NT2/D1 (cell line): ENCODE measurements around the gene SHD.
A peak's percentile ranks its signal among the peaks of the same experiment; 100 is the strongest.
"Not testable (repeated sequence)": the region's sequence is repeated elsewhere in the genome, so short reads cannot be mapped to it uniquely, and the experiment has no call there.

ENCODE experiments used
- DNase-seq: peaks from one replicate; pipeline ENCODE4 v3.0.0-alpha.2; 2011; ENCODE audit warnings: low read depth, low spot score
- H3K27me3 ChIP-seq: 2 replicates; pipeline ENCODE4 v1.6.0; 2011; ENCODE audit warnings: mild to moderate bottlenecking; ENCODE audit not compliant: insufficient read length, insufficient read depth
- H3K36me3 ChIP-seq: 2 replicates; pipeline ENCODE4 v1.6.1; 2011; ENCODE audit warnings: mild to moderate bottlenecking, low read length, mixed read lengths; ENCODE audit not compliant: insufficient read depth, insufficient read length
- H3K4me1 ChIP-seq: 2 replicates; pipeline ENCODE4 v1.5.1; 2011; ENCODE audit not compliant: insufficient read depth, insufficient read length
- H3K4me3 ChIP-seq: 2 replicates; pipeline ENCODE4 v1.5.1; 2011; ENCODE audit warnings: low read depth; ENCODE audit not compliant: insufficient read length
- H3K9ac ChIP-seq: 2 replicates; pipeline ENCODE4 v1.6.0; 2011; ENCODE audit warnings: low read depth; ENCODE audit not compliant: insufficient read length
- H3K9me3 ChIP-seq: 2 replicates; pipeline ENCODE4 v1.5.1; 2011; ENCODE audit warnings: mild to moderate bottlenecking, low read length; ENCODE audit not compliant: insufficient read depth
- SUZ12 ChIP-seq: IDR thresholded peaks from 2 replicates; pipeline ENCODE4 v1.6.1; 2011; ENCODE audit not compliant: insufficient read length, insufficient read depth; ENCODE audit errors: extremely low read depth
- YY1 ChIP-seq: IDR thresholded peaks from 2 replicates; pipeline ENCODE4 v1.6.1; 2011; ENCODE audit not compliant: insufficient read length, insufficient read depth
- ZNF274 ChIP-seq: IDR thresholded peaks from 2 replicates; pipeline ENCODE4 v1.6.1; 2011; ENCODE audit warnings: mild to moderate bottlenecking, low read depth, low read length

Gene SHD

GRCh38 chr19:4234862-4235201, 44.2 kb upstream of the SHD start:
- H3K9ac ChIP-seq, result no peak overlapping the region
- no peaks in the 10 kb centered on the region for H3K9me3 ChIP-seq
- H3K27me3 ChIP-seq, result no peaks in the 10 kb centered on the region
- no peak for TF ChIP-seq YY1
- TF ChIP-seq SUZ12, result no peak
- no peak for TF ChIP-seq ZNF274
- no peaks in the 10 kb centered on the region for H3K36me3 ChIP-seq
- H3K4me1 ChIP-seq, result peaks cover 2% of the 10 kb centered on the region
- no peak overlapping the region for H3K4me3 ChIP-seq
- no peak for DNase-seq

GRCh38 chr19:4237510-4237909, 41.6 kb upstream of the SHD start:
- not testable (repeated sequence) for H3K9ac ChIP-seq, DNase-seq, H3K27me3 ChIP-seq, H3K36me3 ChIP-seq, H3K4me3 ChIP-seq, H3K4me1 ChIP-seq
- H3K9me3 ChIP-seq, result peaks cover 14% of the 10 kb centered on the region

- Histone ChIP-seq H3K36me3 (no peaks in the 10 kb centered on the region), H3K9ac (no peak overlapping the region), H3K4me1 (no peaks in the 10 kb centered on the region), H3K27me3 (no peaks in the 10 kb centered on the region), H3K4me3 (no peak overlapping the region), H3K9me3 (peaks cover 14% of the 10 kb centered on the region)
- TF ChIP-seq ZNF274 (no peak), SUZ12 (no peak), YY1 (no peak)
- DNase-seq, result no peak
These were observed 40.2 kb upstream of the SHD start for GRCh38 chr19:4238831-4239230.

- Histone ChIP-seq H3K4me3 (no peak overlapping the region), H3K27me3 (no peaks in the 10 kb centered on the region), H3K4me1 (no peaks in the 10 kb centered on the region), H3K9ac (no peak overlapping the region), H3K9me3 (peaks cover 14% of the 10 kb centered on the region), H3K36me3 (no peaks in the 10 kb centered on the region)
- no peak for DNase-seq
- TF ChIP-seq SUZ12, result no peak
- no peak for TF ChIP-seq ZNF274
- no peak for TF ChIP-seq YY1
These were observed 37.1 kb upstream of the SHD start for GRCh38 chr19:4241824-4242430.

GRCh38 chr19:4245938-4246337, 33.1 kb upstream of the SHD start:
- not testable (repeated sequence) for DNase-seq, H3K4me1 ChIP-seq, H3K27me3 ChIP-seq
- H3K9me3 ChIP-seq, result peaks cover 14% of the 10 kb centered on the region
- H3K4me3 ChIP-seq, result peak overlapping the region; percentile 82
- peak overlapping the region; percentile 79 for H3K9ac ChIP-seq
- peaks cover 28% of the 10 kb centered on the region for H3K36me3 ChIP-seq

- H3K36me3 ChIP-seq, result peaks cover 38% of the 10 kb centered on the region
- no peaks in the 10 kb centered on the region for H3K27me3 ChIP-seq
- TF ChIP-seq SUZ12, result no peak
- TF ChIP-seq ZNF274, result no peak
- TF ChIP-seq YY1, result no peak
These were observed 32.1 kb upstream of the SHD start, which contains the start of gene YJU2 for GRCh38 chr19:4246767-4247593. Gene YJU2, plus strand, starts transcription at chr19:4247080. Its CDS starts 67 bp downstream, at chr19:4247147.

GRCh38 chr19:4256563-4256962, 22.5 kb upstream of the SHD start:
- Histone ChIP-seq H3K36me3 (peaks cover 70% of the 10 kb centered on the region), H3K27me3 (no peaks in the 10 kb centered on the region), H3K9ac (no peak overlapping the region), H3K4me3 (no peak overlapping the region), H3K9me3 (peaks cover 13% of the 10 kb centered on the region; the same call in 1 of the 2 replicates), H3K4me1 (no peaks in the 10 kb centered on the region)
- DNase-seq, result no peak
- TF ChIP-seq YY1 (no peak), SUZ12 (no peak), ZNF274 (no peak)

More at GRCh38 chr19:4246767-4247593, 32.1 kb upstream of the SHD start, which contains the start of gene YJU2:
- Histone ChIP-seq H3K4me3 (peak within 1 kb of the TSS; percentile 82), H3K4me1 (peaks cover 4% of the 10 kb centered on the region), H3K9me3 (peaks cover 4% of the 10 kb centered on the region), H3K9ac (peak within 1 kb of the TSS; percentile 94)
- DNase-seq, result peak; percentile 99
